SK-N-SH treated with all-trans-retinoic acid at 6 μM for 48 hours (cell line): Measurements from ENCODE around the gene KCNA5.

ENCODE experiments used
- GLIS3 ChIP-seq: fragments of 250-450 bp; sonication (Bioruptor Pico); IDR thresholded peaks from 2 replicates; pipeline ENCODE4 v1.5.0; 2020; ENCODE audit warnings: mild to moderate bottlenecking, moderate library complexity
- ISL1 ChIP-seq: fragments of 250-450 bp; sonication (Bioruptor Pico); IDR thresholded peaks from 2 replicates; pipeline ENCODE4 v2.1.2; 2022; ENCODE audit warnings: mild to moderate bottlenecking, moderate library complexity
- OSR1 ChIP-seq: fragments of 250-450 bp; sonication (Bioruptor Pico); IDR thresholded peaks from 2 replicates; pipeline ENCODE4 v1.8.0; 2022; ENCODE audit warnings: moderate library complexity, mild to moderate bottlenecking, inconsistent platforms
- PATZ1 ChIP-seq: fragments of 250-450 bp; sonication (Bioruptor Pico); IDR thresholded peaks from 2 replicates; pipeline ENCODE4 v1.8.0; 2020; ENCODE audit warnings: mild to moderate bottlenecking, moderate library complexity, borderline replicate concordance
- RARB ChIP-seq: fragments of 250-450 bp; sonication (Bioruptor Pico); IDR thresholded peaks from 2 replicates; pipeline ENCODE4 v1.8.0; 2021; ENCODE audit warnings: mild to moderate bottlenecking, moderate library complexity
- SNAI2 ChIP-seq: fragments of 250-450 bp; sonication (Bioruptor Pico); IDR thresholded peaks from 2 replicates; pipeline ENCODE4 v1.5.0; 2020; ENCODE audit warnings: mild to moderate bottlenecking, moderate library complexity
- ZFP3 ChIP-seq: fragments of 250-450 bp; sonication (Bioruptor Pico); IDR thresholded peaks from 2 replicates; pipeline ENCODE4 v1.5.0; 2020; ENCODE audit warnings: mild to moderate bottlenecking, moderate library complexity

- TF ChIP-seq SNAI2 (CRISPR knock-in tag), result no peak
- no peak for TF ChIP-seq PATZ1 (CRISPR knock-in tag)
- no peak for TF ChIP-seq ZFP3 (CRISPR knock-in tag)
- no peak for TF ChIP-seq OSR1
- no peak for TF ChIP-seq GLIS3
- TF ChIP-seq ISL1, result no peak
- TF ChIP-seq RARB (CRISPR knock-in tag), result no peak
Measured at GRCh38 chr12:5030066-5030465, 13.6 kb upstream of the KCNA5 start.
